Measurements from ENCODE around the gene SWT1.
"Not testable (repeated sequence)": the region's sequence is repeated elsewhere in the genome, so short reads cannot be mapped to it uniquely, and the experiment has no call there.

The SWT1 gene

DNA sequence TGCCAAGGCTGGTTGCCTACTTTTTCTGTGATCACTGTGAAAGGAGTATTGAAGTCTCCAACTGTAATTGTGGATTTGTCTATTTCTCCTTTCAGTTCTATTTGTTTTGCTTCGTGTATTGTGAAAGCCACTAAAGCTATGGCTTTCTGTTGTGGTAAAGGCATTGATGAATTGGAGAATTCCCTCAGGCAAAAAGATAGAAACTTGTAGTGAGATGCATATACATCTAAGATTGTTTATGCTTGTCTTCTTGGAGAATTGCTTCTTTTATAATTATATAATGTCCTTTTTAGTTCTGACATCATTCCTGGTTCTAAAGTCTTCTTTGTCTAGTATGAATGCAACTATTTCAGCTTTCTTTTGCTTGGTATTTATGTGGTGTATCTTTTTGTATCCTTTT lies 36.8 kb downstream of the SWT1 start:
- no peak for DNase-seq

DNA sequence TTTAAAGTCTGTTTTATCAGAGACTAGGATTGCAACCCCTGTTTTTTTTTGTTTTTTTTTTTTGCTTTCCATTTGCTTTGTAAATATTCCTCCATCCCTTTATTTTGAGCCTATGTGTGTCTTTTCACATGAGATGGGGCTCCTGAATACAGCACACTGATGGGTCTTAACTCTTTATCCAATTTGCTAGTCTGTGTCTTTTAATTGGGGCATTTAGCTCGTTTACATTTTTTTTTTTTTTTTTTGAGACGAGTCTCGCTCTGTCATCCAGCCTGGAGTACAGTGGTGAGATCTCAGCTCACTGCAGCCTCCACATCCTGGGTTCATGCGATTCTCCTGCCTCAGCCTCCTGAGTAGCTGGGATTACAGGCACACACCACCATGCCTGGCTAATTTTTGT lies 41.7 kb downstream of the SWT1 start:
- DNase-seq = not testable (repeated sequence)

DNA sequence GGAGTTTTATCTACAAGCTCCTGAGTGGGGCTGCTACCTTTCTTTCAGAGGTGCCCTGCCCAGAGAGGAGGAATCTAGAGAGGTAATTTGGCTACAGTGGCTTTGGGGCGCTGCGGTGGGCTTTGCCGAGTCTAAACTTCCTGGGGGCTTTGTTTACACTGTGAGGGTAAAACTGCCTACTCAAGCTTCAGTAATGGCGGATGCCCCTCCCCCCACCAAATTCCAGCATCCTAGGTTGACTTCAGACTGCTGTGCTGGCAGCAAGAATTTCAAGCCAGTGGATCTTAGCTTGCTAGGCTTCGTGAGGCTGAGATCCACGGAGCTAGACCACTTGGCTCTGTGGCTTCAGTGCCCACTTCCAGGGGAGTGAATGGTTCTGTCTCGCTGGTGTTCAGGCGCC lies 43.9 kb downstream of the SWT1 start:
- DNase-seq = no peak

DNA sequence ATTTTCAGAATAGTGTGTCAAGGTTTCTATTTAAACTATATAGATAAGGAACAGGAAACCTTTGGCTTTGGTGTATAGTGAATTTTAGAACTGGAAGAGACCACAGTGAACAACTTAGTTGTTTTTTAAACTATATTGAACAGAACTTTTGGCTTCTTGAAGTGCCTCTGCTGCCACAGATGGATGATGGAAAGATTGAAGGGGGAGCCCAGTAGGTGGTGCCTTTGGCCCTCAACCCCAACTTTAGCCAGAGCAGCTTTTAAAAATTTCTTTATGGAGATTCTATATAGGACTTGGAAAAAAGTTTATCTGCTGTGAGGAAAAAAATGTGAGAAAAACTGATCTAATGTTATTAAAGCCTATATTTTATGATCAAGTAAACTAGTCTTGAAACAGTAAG lies 50.2 kb downstream of the SWT1 start:
- DNase-seq = no peak

DNA sequence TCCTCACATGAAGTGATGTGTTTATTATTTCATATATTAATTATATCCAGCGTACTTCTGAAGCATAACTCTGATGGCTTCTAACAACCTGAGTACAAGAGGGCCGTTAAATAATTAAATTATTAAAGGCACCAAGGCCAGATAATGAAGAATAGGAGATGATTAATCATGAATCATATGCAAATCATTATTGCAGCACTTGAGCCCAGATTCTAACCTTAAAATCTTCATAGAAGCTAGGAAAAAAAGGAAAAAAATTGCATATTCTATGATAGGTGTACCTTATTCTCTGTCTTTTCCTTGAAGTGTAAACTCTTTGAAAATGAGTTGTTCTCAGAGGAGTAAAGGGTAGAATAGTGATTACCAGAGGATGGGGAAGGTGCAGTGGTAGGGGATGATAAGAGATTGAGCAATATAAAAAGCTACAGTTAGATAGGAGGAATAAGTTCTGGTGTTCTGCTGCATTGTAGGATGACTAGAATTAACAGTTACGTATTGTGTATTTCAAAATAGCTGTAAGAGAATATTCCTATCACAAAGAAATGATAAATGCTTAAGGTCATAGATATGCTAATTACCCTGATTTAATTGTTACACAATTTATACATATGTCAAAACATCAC lies 51.1 kb downstream of the SWT1 start:
- DNase-seq = no peak

DNA sequence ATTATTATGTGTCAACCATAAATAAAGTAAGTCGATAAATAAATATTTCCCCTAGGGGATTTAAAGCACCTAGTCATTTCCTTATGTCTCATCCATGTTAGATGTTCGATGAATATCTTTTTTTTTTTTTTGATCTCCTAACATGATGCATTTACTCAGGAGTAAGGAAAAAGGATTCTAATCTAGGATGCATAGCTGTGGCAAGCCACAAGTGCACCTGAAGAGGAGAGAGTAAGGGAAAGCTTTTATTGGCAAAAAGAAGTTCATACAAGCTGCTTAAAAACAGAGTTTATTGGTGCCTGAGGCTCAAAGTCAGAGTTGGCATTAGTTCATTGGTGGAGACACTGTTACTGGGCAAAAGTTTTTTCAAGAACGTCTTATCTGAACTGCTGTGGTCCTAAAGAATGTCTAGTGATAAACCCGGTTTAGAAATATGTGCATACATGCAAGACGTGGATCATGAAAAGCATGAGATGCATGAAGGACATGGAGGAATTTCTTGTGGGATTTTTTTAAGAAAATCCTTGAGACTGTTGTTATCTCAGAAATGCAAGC lies 51.7 kb downstream of the SWT1 start:
- no peak for DNase-seq

DNA sequence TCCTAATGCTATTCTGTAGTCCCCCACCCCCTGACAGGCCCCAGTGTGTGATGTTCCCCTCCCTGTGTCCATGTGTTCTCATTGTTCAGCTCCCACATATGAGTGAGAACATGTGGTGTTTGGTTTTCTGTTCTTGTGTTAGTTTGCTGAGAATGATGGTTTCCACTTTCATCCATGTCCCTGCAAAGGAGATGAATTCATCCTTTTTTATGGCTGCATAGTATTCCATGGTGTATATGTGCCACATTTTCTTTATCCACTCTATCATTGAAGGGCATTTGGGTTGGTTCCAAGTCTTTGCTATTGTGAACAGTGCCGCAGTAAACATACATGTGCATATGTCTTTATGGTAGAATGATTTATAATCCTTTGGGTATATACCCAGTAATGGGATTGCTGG lies 52.4 kb downstream of the SWT1 start:
- not testable (repeated sequence) for DNase-seq

DNA sequence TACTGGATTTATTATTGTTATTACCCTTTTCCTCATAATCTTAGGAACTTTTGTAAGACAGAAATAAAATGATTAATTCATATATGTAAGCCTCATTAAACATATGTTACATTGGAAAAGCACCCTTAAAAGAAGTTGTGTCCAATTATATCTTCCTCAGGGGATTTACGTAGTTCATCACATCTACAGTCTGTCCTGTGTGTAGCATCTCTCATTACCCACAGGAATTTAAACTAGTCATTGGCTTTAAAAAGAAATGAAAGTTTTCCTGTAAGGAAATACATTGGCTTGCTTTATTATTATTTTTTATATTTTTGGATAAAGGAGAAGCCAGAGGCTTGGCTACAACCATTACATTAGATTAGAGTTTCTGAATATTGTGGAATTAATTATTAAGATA lies 56.1 kb downstream of the SWT1 start:
- no peak for DNase-seq

DNA sequence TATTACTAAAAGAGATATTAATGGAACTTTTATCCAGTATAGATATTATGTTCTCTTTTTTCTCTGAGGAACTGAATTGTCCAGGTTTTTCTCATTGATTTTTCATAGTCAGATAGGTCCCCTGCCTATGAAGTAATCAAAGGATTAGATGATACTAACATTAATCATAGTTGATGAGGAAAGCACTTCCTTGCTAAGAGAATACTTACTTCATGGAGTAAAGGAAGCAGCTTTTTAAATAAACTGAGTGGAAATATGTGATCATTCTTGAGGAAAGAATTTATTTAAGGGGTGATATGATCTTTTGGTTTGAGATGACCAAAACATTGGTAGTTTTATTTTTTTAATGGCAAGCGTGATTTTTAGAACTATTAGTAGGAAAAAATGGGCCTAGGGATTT lies 58.9 kb downstream of the SWT1 start:
- no peak for DNase-seq

DNA sequence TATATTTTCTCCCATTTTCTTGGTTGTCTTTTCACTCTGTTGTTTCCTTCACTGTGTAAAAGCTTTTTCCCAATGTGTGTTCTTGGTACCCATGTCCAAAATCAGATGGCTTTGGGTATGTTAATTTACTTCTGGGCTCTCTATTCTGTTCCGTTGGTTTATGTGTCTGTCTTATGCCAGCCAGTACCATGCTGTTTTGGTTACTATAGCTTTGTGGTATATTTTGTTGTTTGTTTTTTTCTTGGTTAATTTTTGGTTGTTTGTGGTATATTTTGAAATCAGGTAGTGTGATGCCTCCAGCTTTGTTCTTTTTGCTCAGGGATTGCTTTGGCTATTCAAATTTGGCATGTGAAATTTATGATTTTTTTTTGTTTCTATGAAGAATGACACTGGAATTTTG lies 67.2 kb downstream of the SWT1 start:
- no peak for DNase-seq

DNA sequence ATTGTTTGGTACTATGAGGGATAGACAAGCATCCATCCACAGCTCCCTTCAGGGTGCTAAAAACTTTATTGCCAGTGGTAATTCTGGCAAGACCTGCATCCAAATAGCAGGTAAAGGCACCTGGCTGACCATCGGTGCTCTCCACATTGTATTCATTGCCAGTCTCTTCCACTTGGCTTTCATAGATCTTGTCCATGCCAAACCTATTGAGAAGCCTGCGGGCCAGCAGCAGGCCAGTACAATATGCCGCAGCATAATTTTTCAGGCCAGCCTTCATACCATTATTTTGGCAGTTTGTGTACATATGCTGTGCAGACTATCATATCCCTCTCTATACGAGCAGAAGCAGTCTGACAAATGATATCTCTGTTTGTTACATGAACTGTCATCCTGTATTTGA lies 70.2 kb downstream of the SWT1 start:
- no peak for DNase-seq

DNA sequence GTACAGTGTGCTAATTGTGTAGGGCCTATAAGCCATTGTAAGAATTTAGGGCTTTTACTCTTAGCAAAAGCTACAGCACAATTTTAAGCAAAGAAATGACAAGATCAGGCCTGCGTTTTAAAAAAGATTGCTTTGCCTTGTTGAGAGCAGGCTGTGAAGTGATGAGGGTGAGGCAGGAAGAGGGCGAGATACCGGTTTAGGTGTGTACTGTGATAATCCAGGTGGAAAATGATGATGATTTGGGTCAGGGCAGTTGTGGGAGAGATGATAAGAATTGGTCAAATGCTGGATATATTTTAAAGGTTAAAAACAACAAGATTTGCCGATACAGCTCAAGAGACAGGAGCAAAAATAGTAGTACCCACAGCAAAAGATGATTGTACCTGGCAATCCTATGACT lies 72.0 kb downstream of the SWT1 start:
- DNase-seq = no peak

DNA sequence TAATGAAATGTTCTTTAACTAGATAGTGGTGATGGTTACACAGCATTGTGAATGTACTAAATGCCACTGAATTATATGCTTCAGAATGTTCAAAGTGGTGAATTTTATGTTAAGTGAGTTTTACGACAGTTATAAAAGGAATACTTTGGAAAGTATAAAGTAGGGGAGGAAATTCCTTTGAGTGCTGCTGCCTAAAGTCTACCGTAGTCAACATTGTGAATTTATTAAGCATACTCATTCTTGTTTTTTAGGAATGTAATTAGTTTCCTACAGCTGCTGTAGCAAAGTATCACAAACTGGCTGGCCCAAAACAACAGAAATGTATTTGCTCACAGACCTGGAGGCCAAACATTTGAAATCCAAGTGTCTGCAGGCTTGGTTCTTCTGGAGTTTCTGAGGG lies 73.0 kb downstream of the SWT1 start:
- no peak for DNase-seq

DNA sequence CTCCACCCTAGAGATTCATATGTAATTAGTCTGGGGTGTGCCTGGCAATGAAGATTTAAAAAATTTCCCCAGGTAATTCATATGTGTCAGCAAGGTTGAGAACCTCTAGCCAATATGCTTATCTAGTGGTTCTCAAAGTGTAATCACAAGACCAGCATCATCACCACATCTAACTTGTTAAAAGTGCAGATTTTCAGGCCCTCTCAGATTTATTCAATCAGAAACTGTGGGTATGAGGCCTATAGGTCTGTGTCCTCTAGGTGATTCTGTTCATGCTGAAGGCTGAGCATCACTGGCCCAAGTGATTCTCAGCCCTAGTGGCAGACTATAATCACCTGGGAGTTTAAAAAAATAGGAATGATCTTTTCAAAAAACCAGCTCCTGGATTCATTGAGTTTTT lies 75.9 kb downstream of the SWT1 start:
- no peak for DNase-seq

DNA sequence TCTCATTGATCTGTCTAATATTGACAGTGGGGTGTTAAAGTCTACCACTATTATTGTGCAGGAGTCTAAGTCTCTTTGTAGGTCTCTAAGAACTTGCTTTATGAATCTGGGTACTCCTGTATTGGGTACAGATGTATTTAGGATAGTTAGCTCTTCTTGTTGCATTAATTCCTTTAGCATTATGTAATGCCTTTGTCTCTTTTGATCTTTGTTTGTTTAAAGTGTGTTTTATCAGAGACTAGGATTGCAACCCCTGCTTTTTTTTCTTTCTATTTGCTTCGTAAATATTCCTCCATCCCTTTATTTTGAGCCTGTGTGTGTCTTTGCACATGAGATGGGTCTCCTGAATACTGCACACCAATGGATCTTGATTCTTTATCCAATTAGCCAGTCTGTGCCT lies 77.2 kb downstream of the SWT1 start:
- DNase-seq = not testable (repeated sequence)

DNA sequence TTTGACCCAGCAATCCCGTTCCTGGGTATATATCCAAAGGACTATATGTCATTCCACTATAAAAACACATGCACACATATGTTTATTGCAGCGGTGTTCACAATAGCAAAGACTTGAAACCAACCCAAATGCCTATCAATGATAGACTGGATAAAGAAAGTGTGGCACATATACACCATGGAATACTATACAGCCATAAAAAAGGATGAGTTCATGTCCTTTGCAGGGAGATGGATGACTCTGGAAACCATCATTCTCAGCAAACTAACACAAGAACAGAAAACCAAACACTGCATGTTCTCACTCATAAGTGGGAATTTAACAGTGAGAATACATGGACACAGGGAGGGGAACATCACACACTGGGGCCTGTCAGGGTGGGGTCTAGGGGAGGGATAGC lies 80.2 kb downstream of the SWT1 start:
- DNase-seq = not testable (repeated sequence)

DNA sequence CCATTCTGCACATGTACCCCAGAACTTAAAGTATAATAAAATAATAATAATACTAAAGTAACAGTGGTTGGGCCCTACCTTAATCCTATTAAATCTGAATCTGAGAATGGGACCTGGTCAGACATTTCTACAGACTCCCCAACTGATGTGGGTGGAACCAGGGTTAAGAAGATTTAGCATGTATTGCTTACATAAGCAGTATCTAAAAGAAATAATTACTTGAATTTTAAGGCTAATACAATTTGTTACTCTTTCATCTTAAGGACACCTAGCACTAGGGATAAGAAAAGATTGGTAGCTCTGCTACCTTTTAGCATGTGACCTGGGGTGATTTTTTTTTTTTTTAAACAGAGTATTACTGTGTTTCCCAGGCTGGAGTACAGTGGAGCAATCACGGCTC lies 80.7 kb downstream of the SWT1 start:
- DNase-seq = no peak

DNA sequence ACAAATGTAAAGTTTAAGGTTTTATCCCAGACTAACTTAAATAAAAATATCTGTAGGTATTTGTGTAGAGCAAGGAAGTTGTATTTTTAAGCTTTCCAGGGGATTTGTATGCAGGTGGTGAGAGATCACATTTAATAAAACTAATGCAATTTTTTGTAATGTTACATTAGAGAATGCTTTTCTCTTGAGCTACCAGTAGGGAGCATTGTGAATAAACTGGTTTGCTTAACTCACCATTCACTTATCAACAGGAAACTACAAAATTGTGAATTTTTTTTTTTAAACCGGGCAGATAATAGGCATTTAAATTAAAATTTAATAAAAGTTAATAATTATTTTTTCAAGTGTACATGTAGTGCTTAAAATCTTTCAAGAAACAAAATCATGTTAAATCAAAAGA lies 81.5 kb downstream of the SWT1 start:
- no peak for DNase-seq

DNA sequence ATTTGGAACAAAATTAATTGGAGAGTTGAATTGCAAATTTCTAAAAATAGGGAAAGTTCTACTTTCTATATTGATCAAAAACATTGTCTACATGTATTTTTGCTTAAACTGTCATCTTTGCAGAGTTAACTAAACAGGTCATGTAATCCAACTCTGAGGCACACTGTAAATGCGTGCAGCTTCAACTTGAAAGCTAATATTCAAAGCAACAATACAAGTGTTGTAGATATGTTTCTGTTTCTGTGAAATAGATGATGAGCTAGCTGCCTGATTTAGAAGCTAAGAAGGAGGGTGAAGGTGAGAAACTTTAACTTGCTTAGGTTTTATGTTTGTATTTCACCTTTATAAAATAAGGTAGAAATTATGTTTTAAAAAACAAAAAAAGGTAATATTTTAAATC lies 82.9 kb downstream of the SWT1 start:
- DNase-seq = no peak

DNA sequence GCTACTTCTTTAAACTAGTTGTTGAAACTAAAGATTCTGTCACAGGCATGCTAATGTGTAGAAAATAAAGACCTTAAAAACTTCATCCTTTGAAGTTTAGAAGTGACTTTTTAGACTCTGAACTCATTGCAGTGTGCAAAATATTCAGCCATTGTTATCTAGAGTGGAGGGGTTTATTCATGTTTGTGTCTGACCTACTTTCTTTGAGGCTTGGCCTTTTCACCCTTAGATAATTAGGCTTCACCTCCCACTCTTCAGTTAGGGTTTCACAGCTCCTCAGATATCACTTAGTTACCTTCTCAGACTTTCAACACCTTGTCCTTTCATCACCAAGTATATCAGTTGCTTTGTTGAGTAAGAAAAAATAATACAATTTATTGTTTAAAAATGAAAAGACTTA lies 84.2 kb downstream of the SWT1 start:
- DNase-seq = no peak

DNA sequence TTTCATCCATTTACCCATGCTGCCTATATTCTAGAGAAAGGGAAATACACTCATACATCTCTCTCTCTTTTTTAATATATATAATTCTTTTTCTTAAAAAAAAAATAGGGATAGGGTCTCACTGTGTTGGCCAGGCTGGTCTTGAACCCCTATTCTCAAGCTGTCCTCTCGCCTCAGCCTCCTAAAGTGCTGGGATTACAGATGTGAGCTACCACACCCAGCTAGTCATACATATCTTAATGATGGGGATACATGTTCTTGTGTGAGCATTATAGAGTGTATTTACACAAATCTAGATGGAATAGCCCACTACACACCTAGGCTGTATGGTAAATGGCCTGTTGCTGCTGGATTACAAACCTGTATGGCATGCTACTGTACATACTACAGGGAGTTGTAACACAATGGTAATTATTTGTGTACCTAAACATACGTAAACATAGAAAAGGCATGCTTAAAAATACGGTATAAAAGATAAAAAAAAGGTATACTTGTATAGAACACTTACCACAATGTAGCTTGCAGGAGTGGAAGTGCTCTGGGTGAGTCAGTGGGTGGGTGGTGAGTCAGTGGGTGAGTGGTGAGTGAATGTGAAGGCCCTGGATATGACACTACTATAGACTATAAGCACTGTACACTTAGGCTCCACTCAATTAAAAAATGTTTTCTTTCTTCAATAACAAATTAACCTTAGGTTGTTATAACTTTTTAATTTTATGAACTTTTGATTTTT lies 87.2 kb downstream of the SWT1 start:
- DNase-seq = no peak

DNA sequence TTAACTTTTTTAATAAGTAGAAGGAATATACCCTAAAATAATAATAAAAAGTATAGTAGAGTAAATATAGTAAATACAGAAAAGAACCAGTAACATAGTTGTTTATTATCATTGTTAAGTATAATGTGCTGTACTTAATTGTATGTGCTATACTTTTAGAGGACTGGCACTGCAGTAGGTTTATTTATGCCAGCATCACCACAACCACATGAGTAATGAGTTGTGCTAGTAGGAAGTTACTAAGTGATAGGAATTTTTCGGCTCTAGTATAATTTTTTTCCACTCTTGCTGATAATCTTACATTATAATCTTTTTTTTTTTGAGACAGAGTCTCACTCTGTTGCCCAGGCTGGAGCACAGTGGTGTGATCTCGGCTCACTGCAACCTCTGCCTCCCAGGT lies 88.5 kb downstream of the SWT1 start:
- no peak for DNase-seq

DNA sequence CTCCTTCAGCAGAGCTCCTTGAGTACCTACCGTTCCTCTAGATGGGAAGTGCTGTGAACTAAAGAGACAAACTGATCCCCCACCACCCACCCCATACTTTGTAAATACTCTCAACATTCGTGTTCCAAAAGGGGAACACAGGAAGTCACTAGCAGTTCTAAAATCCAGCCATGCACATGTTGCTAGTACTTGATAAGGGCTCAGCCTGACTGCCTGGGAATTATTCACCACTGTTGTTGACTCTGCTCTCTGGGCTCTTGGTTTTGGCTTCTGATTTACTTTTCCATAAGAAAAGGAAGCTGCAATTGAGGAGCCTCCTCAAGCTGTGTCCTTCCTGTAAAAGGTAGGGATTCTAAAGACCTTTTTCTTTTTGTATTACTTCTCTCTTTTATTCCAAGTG lies 92.6 kb downstream of the SWT1 start:
- DNase-seq = no peak

DNA sequence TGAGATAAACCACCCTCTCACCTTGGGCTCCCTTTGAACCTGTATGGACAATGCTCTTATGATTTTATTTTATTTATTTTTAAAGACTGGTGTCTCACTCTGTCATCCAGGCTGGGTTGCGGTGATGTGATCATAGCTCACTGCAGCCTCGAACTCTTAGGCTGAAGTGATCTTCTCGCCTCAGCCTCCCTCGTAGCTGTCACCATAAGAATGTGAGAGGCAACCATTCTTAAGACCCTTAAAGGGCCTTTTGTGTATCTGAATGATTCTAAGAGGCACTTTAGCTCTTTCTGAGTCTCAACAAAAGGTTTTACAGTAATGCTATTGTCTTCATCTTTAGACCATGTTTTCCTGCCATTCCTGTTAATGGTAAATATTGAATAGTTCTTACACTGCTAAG lies 93.1 kb downstream of the SWT1 start:
- no peak for DNase-seq

DNA sequence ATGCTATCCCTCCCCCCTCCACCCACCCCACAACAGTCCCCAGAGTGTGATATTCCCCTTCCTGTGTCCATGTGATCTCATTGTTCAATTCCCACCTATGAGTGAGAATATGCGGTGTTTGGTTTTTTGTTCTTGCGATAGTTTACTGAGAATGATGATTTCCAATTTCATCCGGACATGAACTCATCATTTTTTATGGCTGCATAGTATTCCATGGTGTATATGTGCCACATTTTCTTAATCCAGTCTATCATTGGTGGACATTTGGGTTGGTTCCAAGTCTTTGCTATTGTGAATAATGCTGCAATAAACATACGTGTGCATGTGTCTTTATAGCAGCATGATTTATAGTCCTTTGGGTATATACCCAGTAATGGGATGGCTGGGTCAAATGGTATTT lies 95.0 kb downstream of the SWT1 start:
- DNase-seq = not testable (repeated sequence)

Measured in NCI-H2081 (cell line).